Hematopoietic multipotent progenitor cell treated with erythropoietin and hydrocortisone succinate and interleukin-3 and kit ligand, for 4 days (in vitro differentiated cells): ENCODE measurements around the gene AMER2.

Source experiments
- DNase-seq: peaks from one replicate; pipeline ENCODE4 v3.0.0-alpha.2; 2015

The AMER2 gene

GRCh38 chr13:25148402-25148771, 23.7 kb downstream of the AMER2 start:
- DNase-seq, result no peak

DNA sequence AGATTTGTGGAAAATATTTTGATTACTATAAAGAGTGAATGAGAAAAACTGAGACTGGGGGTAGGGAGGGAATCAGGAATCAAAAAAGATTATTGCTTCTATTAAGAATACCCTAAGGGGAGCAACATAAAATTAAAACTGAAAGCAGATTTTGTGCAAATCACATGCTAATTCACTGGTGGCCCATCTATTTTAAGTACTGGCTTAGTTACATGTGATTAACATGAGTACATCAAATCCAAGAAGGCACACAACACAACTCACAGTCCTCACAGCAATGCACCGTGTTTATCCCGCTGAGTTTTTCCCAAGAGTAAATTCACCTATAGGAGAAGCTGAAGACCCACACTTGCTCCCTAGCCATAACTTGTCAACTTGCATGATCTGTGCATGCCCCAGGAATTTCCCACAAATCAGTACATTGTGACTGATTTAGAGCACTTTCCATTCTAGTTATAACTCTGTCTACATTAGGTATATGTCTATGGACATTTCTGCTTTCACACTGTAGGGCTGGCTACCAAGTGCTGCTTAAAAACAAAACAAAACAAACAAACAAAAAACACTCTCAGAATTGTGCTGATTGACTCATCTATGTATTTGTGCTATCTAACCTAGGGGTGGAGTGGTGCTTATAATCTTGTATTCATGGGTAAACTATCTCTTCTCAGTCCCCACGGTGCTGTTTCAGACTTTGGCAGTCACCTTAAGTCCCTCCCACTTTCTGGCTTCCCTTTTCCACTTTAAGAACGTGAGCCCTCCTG, 24.3 kb downstream of the AMER2 start:
- no peak for DNase-seq

- no peak for DNase-seq
Measured at GRCh38 chr13:25143706-25144105, 28.4 kb downstream of the AMER2 start.

DNA sequence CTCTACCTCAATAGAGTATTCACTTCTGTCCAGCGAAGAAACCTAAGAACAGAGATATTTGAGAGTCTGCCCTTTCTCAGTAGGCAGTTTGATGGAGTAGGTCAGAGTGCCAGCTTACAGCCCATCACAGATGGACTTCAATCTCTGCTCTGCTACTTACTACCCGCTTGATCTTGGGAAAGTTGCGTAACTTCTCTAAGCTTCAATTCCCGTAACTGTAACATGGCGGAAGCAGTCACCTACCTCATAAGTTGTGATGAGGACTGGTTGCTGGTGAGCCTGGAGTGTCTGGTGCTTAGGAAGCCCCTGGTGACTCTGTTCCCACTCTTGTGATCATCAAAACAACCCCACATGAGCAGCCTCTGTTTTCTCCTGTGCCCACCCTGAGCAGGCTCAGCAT, 31.0 kb downstream of the AMER2 start:
- no peak for DNase-seq

GRCh38 chr13:25137788-25138115, 34.3 kb downstream of the AMER2 start:
- DNase-seq, result no peak

DNA sequence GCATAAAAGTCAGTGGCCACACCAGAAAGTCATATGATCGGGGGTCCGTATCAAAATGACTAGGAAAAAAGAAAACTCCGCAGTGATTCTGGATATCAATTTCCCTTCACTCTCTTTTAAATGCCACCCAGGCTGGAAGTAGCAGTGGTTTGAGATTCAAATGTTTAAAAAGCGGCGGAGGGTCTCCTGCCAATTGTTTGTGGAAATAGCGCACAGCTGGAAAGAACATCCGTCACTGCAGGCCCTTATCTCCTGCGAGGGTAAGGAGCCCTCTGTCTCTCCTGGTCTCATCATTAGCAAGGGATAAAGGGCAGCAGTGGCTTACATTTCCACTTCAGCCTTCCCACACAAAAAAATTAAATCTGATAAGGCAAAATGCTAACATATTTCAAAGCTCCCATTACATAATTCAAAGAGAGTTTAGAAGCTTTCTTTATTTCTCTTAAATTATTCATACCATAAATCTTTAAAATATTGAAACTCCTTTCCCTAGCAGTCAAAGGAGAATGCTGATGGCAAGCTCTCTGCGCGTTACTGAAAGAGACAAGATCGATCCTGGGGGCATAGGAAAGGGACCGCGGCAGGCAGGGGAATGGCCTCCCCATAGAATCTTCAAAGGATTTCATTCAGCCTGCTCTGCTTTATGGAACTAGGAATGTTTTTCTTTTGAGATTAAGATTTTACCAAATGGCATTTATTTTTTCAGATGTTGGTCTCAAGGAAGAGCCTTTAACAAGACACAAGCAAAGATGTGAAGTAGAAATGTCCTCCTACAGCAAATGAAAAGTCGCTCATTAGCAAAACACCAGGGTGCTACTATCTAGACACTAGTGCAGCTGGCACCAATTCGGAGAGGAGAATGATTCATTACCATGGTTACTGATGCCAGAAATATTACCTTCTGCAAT, 35.0 kb downstream of the AMER2 start:
- DNase-seq, result no peak

- DNase-seq, result no peak
Measured at GRCh38 chr13:25135896-25136295, 36.2 kb downstream of the AMER2 start.

DNA sequence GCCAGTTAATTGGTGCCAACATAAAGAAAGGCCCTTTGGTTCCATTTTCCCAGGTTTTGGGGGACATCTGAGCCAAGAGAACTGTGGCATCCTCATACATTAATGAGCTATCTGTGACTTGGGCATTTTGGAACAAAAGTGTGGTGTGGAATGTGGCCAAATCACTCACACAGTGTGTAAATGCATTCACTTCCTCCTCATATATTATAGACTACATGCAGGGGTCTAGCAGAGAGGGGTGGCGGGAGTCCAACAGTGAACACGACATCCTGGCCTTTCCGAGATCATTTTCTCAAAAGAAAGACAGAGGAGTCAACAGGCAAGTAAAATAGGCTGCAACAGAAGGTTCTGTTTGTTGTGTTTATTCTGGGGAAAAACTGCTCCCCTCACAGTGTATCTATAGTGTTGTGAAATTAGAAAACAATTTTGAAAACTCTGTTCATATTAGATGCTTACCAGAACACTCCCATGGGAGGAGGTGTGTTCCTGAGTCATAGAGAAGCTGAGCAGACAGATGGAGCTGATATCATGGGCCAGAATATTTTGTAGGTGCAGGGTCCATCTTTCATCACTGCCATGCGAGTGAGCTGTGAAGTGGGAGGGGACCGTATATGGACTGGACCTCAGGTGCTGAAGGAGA, 39.2 kb downstream of the AMER2 start:
- DNase-seq, result no peak

GRCh38 chr13:25131881-25132420, 40.1 kb downstream of the AMER2 start:
- DNase-seq, result no peak

DNA sequence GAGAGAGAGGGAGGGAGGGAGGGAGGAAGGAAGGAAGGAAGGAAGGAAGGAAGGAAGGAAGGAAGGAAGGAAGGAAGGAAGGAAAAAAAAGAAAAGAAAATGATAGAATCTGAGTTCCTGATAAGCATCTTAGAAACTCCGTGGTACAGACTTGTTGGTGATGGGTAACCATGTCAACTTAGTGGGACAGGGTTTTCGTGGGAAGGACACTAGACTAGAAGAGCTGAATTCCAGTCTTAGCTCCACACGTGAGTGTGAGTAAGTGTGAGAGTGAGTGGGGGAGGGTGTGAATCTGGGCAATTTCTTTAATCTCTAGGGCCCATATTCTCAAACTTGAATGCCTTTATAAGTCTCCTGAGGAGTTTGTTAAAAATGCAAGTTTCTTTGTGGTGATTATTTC, 41.1 kb downstream of the AMER2 start:
- no peak for DNase-seq

DNA sequence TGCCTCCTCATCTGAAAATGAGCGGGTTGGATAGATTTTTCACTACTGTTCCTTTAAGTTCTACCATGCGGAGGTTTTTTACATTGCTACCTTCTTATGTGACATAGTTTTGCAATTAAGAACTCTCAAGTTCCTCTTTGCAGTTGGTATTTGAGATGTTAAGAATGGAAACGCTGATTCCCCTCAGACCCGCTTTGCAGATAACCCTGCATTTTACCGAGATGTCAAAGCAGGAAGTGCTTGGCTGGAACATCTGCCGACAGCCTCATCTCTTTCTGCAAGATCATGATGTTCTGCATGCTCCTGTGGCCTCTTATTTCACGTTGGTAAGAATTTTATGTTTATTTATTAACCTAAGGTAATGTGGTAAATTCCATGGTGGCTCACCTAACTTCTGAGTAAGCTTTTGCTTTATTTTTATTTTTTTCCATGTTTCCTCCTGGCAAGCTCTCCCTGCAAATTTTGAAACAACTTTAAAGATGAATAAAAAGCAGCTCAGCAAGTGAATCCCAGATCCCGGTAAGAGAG, 53.6 kb downstream of the AMER2 start:
- peak; percentile 64 for DNase-seq

- DNase-seq, result no peak
Measured at GRCh38 chr13:25117312-25117711, 54.8 kb downstream of the AMER2 start.

DNA sequence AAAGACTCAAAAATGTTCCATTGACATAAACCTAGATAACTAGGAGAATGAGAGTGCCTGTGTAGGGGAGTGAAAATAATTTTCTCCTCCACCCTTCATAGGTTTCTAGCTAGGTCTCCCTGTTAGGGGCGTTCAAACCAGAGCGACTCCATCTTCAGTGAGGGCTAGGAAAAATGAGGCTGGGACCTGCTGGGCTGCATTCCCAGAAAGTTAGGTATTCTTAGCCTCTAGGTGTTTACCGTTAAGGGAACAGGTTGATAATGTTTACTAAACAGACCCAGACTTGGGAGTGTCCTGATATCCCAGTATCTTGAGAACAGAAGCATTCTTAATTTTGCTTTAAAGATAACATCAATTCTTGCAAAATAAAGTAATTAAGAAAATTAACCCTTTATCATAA, 56.0 kb downstream of the AMER2 start:
- no peak for DNase-seq

DNA sequence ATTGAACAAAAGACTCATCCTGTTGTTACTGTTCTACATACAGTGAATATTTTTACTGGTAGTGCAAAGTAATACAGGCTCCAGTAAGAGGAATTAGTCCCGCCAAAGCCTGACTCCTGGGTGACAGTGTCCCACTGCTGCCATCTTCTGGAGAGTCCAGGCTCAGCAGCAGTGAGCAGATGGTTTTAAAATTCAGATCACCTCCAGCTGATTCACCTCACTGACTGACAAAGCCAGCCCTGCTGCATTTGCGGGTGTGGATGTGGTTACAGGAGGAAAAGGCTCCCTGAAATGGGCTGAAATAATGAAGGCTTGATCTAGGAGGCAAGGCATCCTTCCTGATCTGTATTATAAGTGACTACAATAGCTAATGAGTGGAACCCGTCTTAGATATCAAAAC, 57.9 kb downstream of the AMER2 start:
- DNase-seq, result peak; percentile 90

GRCh38 chr13:25112695-25113255, 59.3 kb downstream of the AMER2 start:
- no peak for DNase-seq
